Cortex of kidney (tissue), 1 donor: ENCODE data around the gene RTN4RL2.

Source experiments
- DNase-seq: peaks from one replicate; lab custom pipeline; 2025; lab: John Stamatoyannopoulos, UW

RTN4RL2 gene

DNA sequence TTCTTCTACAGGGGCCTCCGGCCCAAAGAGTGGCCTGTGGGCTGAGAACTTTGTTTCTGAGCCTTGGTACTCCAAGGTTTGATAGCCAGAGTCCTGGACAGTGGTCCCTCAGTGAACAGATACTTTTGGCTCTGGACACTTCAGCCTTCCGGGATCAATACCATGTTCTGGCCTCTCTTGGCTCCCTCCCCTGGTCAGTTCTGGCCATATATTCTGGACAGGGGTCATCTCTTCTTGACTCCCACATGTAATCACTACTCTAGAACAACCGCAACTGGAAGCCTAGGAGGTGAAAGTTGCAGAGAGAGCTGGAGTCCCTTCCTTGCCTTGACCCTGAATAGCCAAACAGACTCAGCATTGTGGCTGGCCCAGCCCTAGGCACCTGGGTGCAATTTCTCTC is 2.3 kb downstream of the RTN4RL2 start:
- no peak for DNase-seq

GRCh38 chr11:57463671-57464538 is 3.6 kb downstream of the RTN4RL2 start:
- DNase-seq = no peak

DNA sequence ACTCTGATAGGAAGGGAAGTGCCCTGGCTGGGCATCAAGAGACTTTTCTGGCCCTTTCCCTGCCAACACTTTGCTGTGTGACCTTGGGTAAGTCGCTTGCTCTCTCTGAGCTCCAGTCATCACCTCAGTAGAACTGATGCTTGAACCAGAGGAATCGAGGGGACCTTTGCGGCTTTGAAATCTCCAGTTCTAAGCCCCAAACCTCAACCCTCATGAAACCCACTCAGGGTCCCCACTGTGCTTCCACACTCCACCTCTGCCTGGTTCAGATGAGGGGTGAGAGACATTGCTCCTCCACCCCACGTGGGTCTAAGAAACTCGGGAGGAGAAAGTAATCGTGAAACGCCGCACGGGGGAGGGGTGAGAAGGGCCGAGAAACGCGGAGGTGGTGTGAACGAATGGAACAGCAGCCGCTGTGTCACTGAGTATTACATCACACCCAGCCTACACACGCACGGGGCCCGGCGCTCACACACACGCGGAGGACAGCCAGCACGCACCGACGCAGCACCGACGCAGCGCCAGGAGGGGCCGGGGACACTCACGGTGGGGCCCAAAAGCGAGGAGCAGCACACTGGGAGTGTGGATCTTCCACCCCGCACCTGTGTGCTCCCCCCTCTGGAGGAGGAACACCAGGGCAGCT is 4.3 kb downstream of the RTN4RL2 start:
- DNase-seq = no peak

DNA sequence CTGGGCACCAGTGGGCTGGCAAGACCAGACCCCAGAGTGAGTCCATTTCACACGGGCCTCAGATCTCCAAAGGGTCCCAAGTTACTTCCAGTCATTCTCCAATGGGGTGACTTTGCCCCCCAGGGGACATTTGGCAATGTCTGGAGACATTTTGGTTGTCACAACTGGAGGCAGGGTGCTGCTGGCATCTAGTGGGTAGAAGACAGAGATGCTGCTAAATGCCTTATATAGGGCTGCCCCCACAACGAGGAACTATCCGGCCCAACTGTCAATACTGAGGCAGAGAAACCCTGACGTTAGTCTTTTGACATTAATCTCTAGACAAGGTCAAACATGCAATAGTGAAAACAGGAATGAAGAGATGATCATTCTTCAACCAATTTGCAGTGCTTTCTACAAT is 6.4 kb downstream of the RTN4RL2 start:
- DNase-seq = no peak

DNA sequence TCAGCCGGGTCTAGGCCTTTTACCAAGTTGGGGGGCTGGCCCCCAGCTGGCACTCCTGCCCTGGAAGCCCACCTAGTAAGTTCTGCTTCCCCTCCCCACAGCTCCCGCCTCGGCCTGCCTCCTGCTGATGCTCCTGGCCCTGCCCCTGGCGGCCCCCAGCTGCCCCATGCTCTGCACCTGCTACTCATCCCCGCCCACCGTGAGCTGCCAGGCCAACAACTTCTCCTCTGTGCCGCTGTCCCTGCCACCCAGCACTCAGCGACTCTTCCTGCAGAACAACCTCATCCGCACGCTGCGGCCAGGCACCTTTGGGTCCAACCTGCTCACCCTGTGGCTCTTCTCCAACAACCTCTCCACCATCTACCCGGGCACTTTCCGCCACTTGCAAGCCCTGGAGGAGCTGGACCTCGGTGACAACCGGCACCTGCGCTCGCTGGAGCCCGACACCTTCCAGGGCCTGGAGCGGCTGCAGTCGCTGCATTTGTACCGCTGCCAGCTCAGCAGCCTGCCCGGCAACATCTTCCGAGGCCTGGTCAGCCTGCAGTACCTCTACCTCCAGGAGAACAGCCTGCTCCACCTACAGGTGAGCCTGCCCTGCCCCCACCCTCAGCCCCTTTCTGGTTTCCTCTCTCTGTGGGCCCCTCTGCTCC is 7.3 kb downstream of the RTN4RL2 start:
- no peak for DNase-seq

DNA sequence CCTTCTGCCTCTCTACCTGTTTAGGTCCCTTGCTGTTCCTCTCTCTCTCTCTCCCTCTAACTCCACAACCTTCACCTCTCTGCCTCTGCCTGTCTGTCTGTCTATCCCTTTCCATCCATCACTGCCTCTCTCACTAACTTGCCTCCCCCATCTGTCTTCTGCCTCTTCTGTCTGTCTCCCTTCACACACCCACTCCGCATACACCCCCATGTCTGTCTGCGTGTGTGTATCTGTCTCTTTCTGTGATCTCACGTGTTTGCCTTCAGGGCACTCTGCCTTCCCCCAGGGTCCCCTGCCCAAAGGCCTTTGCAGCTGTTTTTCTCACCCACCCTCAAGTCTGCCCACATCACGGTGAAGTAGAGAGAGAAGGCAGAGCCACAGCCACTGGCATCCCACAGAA is 7.9 kb downstream of the RTN4RL2 start:
- no peak for DNase-seq

GRCh38 chr11:57469268-57469667 is 8.9 kb downstream of the RTN4RL2 start:
- DNase-seq = no peak

DNA sequence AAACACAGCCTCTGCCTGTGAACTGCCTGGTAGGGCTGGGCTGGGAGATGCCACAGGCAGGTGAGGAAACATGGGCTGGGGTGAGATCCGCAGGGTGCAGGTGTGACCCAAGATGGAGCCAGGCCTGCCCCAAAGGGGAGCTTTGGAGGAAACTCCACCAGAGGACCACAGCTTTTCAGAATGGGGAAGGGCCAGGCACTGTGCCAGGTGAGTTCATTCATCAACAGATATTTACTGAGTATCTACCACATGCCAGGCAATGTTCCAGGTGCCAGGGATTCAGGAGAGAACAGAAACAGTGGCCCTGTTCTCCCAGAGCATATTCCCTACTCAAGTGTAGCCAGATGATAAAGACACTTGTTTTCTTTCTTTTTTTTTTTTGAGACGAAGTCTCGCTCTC is 11.2 kb downstream of the RTN4RL2 start:
- no peak for DNase-seq

DNA sequence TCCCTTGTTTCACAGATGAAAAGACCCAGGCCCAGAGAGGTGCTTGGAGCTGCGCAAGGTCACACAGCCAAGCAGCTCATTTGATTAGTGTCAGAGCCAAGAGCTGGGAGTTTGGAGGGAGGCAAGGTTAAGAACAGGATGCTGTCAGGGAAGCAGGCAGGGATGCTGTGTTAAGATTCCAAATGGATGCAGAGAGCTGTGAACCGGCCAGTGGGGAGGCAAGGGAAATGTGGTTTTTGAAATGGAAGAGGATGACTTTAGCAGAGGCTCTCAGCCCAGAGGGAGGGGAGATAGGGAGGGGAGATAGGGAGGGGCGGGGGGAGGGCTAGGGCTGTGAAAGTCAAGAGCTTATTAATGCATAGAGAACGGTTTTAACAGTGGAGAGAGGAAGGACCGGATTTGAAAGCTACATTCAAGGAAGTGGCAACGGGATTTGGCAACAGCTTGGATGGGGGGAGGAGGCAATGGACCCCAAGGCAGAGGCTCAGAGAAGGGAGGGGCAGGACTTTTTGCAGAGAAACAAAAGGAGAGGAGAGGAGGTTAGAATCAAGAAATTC is 13.0 kb downstream of the RTN4RL2 start:
- DNase-seq = no peak

GRCh38 chr11:57474017-57474802 is 13.9 kb downstream of the RTN4RL2 start:
- no peak for DNase-seq

- no peak for DNase-seq
These were observed 14.4 kb downstream of the RTN4RL2 start for GRCh38 chr11:57474803-57475115.

- DNase-seq = no peak
These were observed 14.9 kb downstream of the RTN4RL2 start for GRCh38 chr11:57475191-57475590.

DNA sequence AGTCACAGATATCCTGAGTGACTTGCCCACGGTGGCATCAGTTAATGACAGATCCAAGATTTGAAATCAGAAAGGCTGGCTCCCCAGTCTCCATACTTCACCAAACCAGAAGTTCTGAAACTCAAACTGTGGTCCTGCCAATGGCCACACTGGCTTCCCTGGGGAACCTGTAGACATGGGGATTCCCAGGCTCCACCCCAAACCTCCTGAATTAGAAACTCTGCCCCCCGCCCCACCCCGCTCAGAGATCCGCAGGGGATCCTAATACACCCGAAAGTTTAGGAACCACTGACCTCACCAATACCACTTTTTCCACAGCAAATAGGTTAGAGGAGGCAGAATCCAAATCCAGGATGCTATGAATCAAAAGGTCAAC is 15.3 kb downstream of the RTN4RL2 start:
- DNase-seq = no peak

GRCh38 chr11:57476047-57476756 is 15.9 kb downstream of the RTN4RL2 start:
- no peak for DNase-seq

DNA sequence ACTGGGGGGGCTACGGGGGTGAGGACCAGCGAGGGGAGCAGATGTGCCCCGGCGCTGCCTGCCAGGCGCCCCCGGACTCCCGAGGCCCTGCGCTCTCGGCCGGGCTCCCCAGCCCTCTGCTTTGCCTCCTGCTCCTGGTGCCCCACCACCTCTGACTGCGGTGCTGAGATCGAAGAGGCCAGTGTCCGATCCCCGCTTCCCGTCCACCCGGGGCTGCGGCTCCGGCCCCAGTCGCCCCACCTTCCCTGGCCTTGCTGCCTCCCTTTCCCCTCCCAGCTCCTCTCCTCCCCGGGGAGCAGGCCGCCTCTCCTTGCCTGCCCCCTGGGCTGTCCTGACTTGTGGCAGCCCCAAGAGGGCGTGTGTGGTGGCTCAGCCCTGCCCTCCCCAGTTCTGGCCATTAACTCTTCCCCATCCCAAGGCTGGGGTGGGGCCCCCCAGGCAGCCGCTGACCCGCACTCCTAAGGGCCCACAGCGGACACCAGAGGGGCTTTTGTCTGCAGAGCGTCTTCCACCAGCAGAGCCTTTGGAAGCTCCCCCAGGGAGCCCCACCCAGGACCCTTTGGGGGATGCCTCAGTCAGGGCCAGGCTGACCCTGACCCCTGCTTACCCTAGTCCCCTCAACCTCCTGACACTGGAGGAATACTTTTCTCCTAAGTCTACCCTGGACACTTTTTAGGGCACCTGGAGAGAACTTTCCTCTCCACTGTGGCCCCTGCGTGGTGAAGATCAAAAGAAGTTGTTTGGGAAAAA is 16.6 kb downstream of the RTN4RL2 start:
- no peak for DNase-seq

- no peak for DNase-seq
These were observed 17.3 kb downstream of the RTN4RL2 start for GRCh38 chr11:57477507-57478189.

GRCh38 chr11:57479021-57479663 is 18.8 kb downstream of the RTN4RL2 start:
- no peak for DNase-seq

GRCh38 chr11:57479911-57480310 is 19.6 kb downstream of the RTN4RL2 start:
- no peak for DNase-seq

DNA sequence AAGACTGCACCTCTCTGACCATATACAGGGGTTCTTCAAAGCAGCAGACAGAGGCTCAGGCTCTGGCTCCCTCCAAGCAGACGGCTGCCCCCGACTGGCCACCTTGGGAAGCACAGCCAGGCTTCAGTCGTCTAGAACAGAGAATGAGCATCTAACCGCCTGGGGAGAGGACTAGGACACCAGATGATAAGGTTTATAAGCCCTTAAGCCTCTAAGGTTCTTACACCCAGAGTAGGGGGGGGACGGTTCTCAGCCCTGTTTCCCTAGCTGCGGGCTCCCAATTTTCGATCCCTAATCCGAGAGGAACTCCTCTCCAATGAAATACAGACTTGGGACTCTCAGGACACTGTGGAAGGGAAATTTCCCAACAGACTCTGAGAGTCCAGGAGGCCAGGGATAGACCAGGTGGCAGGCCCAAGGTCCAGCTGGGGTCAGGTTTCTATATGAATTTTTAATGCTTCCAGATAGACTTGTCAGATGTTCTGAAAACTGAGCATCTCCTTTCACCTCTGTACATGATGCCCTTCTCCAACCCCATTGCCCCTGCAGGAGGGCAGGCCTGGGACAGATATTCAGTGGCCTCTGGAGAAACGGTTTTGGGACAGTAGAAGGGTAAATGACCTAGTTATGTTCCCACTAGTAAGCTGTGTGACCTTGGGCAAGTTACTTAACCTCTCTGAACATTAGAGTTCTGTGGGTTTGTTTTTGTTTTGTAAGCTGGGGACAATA is 20.2 kb downstream of the RTN4RL2 start:
- DNase-seq = no peak
